HEK293T (cell line): ENCODE data around the gene LELP1.

ENCODE experiments used
- ELF4 ChIP-seq: fragments of 450-650 bp; IDR thresholded peaks from 2 replicates; pipeline ENCODE4 v1.6.1; 2017; ENCODE audit warnings: antibody characterized with exemption
- FOXM1 ChIP-seq: fragments of 450-650 bp; IDR thresholded peaks from 2 replicates; pipeline ENCODE4 v1.6.1; 2017; ENCODE audit warnings: mild to moderate bottlenecking, borderline replicate concordance
- HDGF ChIP-seq: fragments of 450-650 bp; IDR thresholded peaks from 2 replicates; pipeline ENCODE4 v1.6.1; 2017; ENCODE audit warnings: antibody characterized with exemption, borderline replicate concordance
- L3MBTL2 ChIP-seq: fragments of 450-650 bp; conservative IDR thresholded peaks from 2 replicates; pipeline ENCODE4 v1.6.1; 2016; ENCODE audit warnings: mild to moderate bottlenecking
- NFRKB ChIP-seq: fragments of 450-650 bp; IDR thresholded peaks from 2 replicates; pipeline ENCODE4 v1.6.1; 2016; ENCODE audit warnings: mild to moderate bottlenecking, moderate library complexity
- SP1 ChIP-seq: fragments of 450-650 bp; IDR thresholded peaks from 2 replicates; pipeline ENCODE4 v1.6.1; 2017
- TARDBP ChIP-seq: fragments of 450-650 bp; IDR thresholded peaks from 2 replicates; pipeline ENCODE4 v1.6.1; 2016
- TF ChIP-seq, protein P1 (sequence below): fragments of 450-650 bp; IDR thresholded peaks from 2 replicates; pipeline ENCODE4 v1.6.1; 2016

DNA sequence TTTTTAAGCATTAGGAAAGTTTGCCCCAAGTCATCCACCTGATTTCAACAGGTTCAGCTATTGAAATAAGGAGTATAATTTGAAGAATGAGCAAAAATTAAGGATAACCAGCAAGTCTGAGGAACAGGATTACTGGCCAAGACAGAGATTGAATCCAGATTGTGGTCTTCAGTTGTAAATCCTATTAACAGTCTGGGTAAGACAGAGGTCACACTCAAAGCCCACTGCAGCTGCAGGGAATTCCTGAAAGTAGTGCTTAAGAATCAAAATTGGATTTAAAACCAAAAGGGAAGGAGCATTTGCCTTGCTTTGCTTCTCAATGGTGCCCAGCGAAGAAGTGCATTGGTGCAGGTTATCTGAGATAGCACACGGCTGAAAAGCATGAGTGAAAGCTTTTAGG lies 49.8 kb downstream of the LELP1 start:
- no peak for TF ChIP-seq FOXM1
- TF ChIP-seq, protein P1, sequence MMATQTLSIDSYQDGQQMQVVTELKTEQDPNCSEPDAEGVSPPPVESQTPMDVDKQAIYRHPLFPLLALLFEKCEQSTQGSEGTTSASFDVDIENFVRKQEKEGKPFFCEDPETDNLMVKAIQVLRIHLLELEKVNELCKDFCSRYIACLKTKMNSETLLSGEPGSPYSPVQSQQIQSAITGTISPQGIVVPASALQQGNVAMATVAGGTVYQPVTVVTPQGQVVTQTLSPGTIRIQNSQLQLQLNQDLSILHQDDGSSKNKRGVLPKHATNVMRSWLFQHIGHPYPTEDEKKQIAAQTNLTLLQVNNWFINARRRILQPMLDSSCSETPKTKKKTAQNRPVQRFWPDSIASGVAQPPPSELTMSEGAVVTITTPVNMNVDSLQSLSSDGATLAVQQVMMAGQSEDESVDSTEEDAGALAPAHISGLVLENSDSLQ: no peak
- no peak for TF ChIP-seq ELF4
- TF ChIP-seq NFRKB: no peak
- no peak for TF ChIP-seq TARDBP
- no peak for TF ChIP-seq L3MBTL2
- no peak for TF ChIP-seq HDGF
- no peak for TF ChIP-seq SP1
